Caco-2 (cell line): ENCODE measurements around the gene CAPN13. TPM values are rescaled to one million over a fixed set of nuclear protein-coding genes. Genes with fewer than 3 reads are reported as not detected.

Experiments used
- BruUV-seq: library from RNA; stranded (reverse); fragments of 400-500 nt; replicated peaks from 2 replicates; lab custom pipeline; 2021; lab: Mats Ljungman, UMichigan
- CTCF ChIA-PET: fragments of 300-600 bp; sonication (Branson Sonifier 250); formaldehyde crosslinking; loops from one replicate; lab custom pipeline; 2022; ENCODE audit warnings: antibody characterized with exemption; lab: Charles Lee
- POLR2A ChIA-PET: fragments of 300-600 bp; sonication (Branson Sonifier 250); formaldehyde crosslinking; loops from one replicate; lab custom pipeline; 2022; ENCODE audit warnings: antibody characterized with exemption; lab: Charles Lee
- DNase-seq, 2 experiments: peaks; one replicate each; pipeline versions ENCODE4 v3.0.0 to v3.0.0-alpha.2; 2020 to 2022
- H3K27me3 ChIP-seq: replicated peaks from 2 replicates; pipeline ENCODE4 v1.6.0; 2011; ENCODE audit warnings: low read length; ENCODE audit not compliant: control insufficient read depth, insufficient read depth
- H3K36me3 ChIP-seq: 2 replicates; pipeline ENCODE4 v1.5.1; 2011; ENCODE audit warnings: low read length; ENCODE audit not compliant: control insufficient read depth, insufficient read depth
- H3K4me1 ChIP-seq: fragments of 250-450 bp; sonication (Bioruptor Pico); 2 replicates; pipeline ENCODE4 v1.5.1; 2020; ENCODE audit warnings: mild to moderate bottlenecking
- H3K4me3 ChIP-seq: 2 replicates; pipeline ENCODE4 v1.5.1; 2011; ENCODE audit warnings: low read depth, mild to moderate bottlenecking, control low read depth, low read length
- H3K9me3 ChIP-seq: fragments of 250-450 bp; sonication (Bioruptor Pico); 2 replicates; pipeline ENCODE4 v1.5.1; 2020; ENCODE audit warnings: mild to moderate bottlenecking, moderate library complexity
- H3K27ac Mint-ChIP-seq: one replicate; pipeline ENCODE4 v1.8.0; 2022; ENCODE audit warnings: mixed read lengths; ENCODE audit not compliant: unreplicated experiment
- H3K27me3 Mint-ChIP-seq: one replicate; pipeline ENCODE4 v1.8.0; 2022; ENCODE audit warnings: mixed read lengths; ENCODE audit not compliant: insufficient read depth, unreplicated experiment
- H3K36me3 Mint-ChIP-seq: one replicate; pipeline ENCODE4 v1.8.0; 2022; ENCODE audit warnings: mild to moderate bottlenecking, mixed read lengths; ENCODE audit not compliant: insufficient read depth, unreplicated experiment
- H3K4me1 Mint-ChIP-seq: one replicate; pipeline ENCODE4 v1.8.0; 2022; ENCODE audit warnings: low read depth, mixed read lengths; ENCODE audit not compliant: unreplicated experiment
- H3K4me3 Mint-ChIP-seq: one replicate; pipeline ENCODE4 v1.8.0; 2022; ENCODE audit warnings: mild to moderate bottlenecking, moderate library complexity, mixed read lengths; ENCODE audit not compliant: unreplicated experiment
- H3K9me3 Mint-ChIP-seq: one replicate; pipeline ENCODE4 v1.8.0; 2022; ENCODE audit warnings: mixed read lengths; ENCODE audit not compliant: unreplicated experiment
- intact Hi-C: fragments of 100-400 bp; cut with micrococcal nuclease; formaldehyde crosslinking; loops from one replicate; pipeline ENCODE4 v1.10.0; 2022; ENCODE audit not compliant: unreplicated experiment
- total RNA-seq: library from RNA; stranded (reverse); gene quantifications from 2 replicates; pipeline ENCODE4 v1.2.3, GENCODE V29; 2022
- TF ChIP-seq, protein P1 (sequence below), 2 experiments: fragments of 200-600 bp in 1 of 2; IDR thresholded peaks; 1 replicate in 1 of 2; 2 replicates in 1 of 2; pipeline versions ENCODE4 v1.5.1 to v1.8.0; 2011 to 2022; ENCODE audit warnings: antibody characterized with exemption in 1 of 2, control low read depth in 1 of 2, inconsistent platforms in 1 of 2, low read depth in 1 of 2, low read length in 1 of 2, mild to moderate bottlenecking in 1 of 2, moderate library complexity in 1 of 2; ENCODE audit not compliant: insufficient read depth in 1 of 2, severe bottlenecking in 1 of 2, unreplicated experiment in 1 of 2

Gene CAPN13
- total RNA-seq, 1 experiment from 2014 or later = 2.1 TPM

DNA sequence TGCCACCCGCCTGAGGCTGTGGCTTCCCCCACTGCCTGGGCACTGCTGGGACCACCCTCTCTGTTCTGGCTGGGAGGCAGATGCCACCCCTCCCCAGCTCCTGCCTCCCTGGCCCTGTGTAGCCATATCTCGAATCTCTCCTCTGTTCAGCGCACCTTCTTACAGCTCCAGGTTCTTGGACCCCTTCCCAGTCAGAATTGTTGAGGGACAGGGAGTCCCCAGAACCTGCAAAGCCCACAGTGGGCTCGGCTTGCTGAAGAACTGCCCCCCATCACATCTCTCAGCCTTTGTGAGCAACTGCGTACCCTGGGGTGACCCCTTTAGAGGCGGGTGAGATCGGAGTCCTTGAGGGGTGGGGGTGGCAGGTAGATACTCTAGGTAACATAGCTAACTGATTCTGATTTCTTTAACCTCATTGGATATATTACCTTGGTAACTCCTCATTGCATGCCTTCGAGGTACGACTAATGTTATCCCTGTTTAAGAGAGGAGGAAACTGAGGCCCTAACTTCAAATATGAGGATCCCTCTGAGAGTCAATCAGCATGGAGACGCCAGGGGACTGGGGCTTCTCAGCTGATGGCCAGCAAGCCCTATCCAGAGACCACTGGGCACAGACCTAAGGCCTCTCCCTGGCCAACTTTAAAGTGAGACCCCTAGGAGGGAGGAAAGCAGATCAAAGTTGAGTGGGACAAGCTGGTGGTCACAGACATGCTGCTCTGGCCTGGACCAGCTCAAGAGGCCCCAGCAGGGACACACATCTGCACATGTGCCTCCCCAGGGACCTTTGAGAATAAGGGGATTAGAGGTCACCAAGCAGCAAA lies 101.3 kb downstream of the CAPN13 start:
- intact Hi-C loops = loop anchor here (5.0 to 10.0 kb wide), 3 partner anchors 261 to 614 kb away; partner anchors contain the start of genes LBH and LCLAT1

DNA sequence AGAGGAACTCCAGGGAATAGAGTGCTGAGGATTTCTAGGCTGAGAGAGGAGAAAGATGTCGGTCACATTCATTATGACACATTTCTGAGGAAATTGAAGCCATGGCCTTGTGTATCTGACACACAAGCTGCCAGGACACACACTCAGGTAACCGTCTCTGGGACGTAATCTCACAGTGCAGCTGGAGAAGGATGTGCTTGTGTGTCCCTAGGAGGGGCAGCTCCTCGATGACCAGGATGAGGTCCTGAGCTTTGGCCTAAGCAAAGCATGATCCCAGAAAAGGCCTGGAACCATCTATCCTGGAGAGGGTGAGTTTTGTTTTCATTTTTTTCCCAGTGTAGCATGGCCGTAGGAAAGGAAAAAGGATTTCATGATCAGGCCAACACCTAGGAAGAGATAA lies 102.2 kb downstream of the CAPN13 start:
- Histone ChIP-seq H3K27me3 (no peaks in the 10 kb centered on the region), H3K4me3 (no peak overlapping the region), H3K36me3 (no peaks in the 10 kb centered on the region), H3K4me1 (no peaks in the 10 kb centered on the region), H3K9me3 (peaks cover 20% of the 10 kb centered on the region)
- intact Hi-C loops = loop anchor here (5.0 to 10.0 kb wide), 3 partner anchors 260 to 613 kb away; partner anchors contain the start of genes LBH and LCLAT1
- no TSS peak for BruUV-seq
- Mint-ChIP-seq H3K4me1 (no peaks in the 10 kb centered on the region), H3K27me3 (no peaks in the 10 kb centered on the region), H3K27ac (no peak overlapping the region), H3K4me3 (no peak overlapping the region), H3K9me3 (peaks cover 43% of the 10 kb centered on the region), H3K36me3 (no peaks in the 10 kb centered on the region)
- DNase-seq = no peak
- POLR2A ChIA-PET = no interaction called here
- CTCF ChIA-PET = interaction anchor here (1.2 kb wide), 1 partner anchor 465 kb away, joined by 4 read pairs; no protein-coding TSS in a partner anchor
- TF ChIP-seq, protein P1, sequence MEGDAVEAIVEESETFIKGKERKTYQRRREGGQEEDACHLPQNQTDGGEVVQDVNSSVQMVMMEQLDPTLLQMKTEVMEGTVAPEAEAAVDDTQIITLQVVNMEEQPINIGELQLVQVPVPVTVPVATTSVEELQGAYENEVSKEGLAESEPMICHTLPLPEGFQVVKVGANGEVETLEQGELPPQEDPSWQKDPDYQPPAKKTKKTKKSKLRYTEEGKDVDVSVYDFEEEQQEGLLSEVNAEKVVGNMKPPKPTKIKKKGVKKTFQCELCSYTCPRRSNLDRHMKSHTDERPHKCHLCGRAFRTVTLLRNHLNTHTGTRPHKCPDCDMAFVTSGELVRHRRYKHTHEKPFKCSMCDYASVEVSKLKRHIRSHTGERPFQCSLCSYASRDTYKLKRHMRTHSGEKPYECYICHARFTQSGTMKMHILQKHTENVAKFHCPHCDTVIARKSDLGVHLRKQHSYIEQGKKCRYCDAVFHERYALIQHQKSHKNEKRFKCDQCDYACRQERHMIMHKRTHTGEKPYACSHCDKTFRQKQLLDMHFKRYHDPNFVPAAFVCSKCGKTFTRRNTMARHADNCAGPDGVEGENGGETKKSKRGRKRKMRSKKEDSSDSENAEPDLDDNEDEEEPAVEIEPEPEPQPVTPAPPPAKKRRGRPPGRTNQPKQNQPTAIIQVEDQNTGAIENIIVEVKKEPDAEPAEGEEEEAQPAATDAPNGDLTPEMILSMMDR (IDR thresholded peaks at IDR 0.05; ENCODE audit: insufficient read depth in 1 of 2, low read depth in 1 of 2, low read length in 1 of 2, severe bottlenecking in 1 of 2, unreplicated experiment in 1 of 2) = no peak

More for the DNA sequence above, 101.3 kb downstream of the CAPN13 start:
- no peaks in the 10 kb centered on the region for H3K4me1 Mint-ChIP-seq
- H3K9me3 ChIP-seq = peaks cover 15% of the 10 kb centered on the region
- no peak overlapping the region for H3K4me3 ChIP-seq
- DNase-seq = no peak
- H3K27me3 Mint-ChIP-seq = no peaks in the 10 kb centered on the region
- no peaks in the 10 kb centered on the region for H3K36me3 Mint-ChIP-seq
- H3K9me3 Mint-ChIP-seq = peaks cover 34% of the 10 kb centered on the region
- TF ChIP-seq, protein P1 (IDR thresholded peaks at IDR 0.05; ENCODE audit: insufficient read depth in 1 of 2, low read depth in 1 of 2, low read length in 1 of 2, severe bottlenecking in 1 of 2, unreplicated experiment in 1 of 2) = no peak
- BruUV-seq = no TSS peak
- POLR2A ChIA-PET = no interaction called here
- CTCF ChIA-PET = interaction anchor here (1.1 to 8.1 kb wide), 4 partner anchors 466 to 541 kb away, joined by 3 to 209 read pairs (median 4); no protein-coding TSS in a partner anchor
- H3K4me1 ChIP-seq = no peaks in the 10 kb centered on the region
- no peaks in the 10 kb centered on the region for H3K36me3 ChIP-seq
- no peaks in the 10 kb centered on the region for H3K27me3 ChIP-seq
- H3K27ac Mint-ChIP-seq = no peak overlapping the region
- no peak overlapping the region for H3K4me3 Mint-ChIP-seq

DNA sequence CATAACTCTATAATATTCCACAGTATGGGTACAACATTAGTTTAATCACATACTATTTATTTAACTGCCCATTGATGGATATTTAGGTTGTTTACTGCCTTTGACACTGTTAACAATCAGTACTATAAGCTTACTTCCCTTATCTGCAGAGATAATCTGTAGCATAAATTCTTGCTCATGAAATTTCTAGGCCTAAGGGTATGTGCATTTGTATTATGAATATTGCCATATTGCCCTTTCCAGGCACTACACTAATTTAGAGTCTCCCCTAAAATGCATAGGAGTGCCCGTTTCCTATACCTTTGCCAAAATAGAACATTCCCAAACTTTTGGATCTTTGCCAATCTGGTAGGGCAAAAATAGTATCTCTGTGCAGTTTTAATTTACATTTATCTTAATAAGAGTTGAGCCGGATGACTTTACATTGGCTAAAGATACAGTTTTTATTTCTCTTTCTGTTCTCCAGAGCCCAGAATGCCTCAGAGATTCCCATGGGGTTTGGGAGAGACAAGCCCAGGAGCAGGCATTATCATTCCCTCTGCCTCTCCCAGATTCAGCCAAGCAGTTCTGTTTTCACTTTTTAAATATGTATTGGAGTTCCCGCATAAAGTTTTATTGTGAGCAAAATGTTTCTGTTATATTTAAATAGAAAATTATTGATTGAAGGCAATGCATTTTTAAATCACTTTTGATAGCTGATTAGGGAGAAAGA lies 102.8 kb downstream of the CAPN13 start:
- H3K36me3 Mint-ChIP-seq = no peaks in the 10 kb centered on the region
- POLR2A ChIA-PET = no interaction called here
- H3K27ac Mint-ChIP-seq = no peak overlapping the region
- no peak overlapping the region for H3K4me3 ChIP-seq
- H3K27me3 ChIP-seq = no peaks in the 10 kb centered on the region
- peaks cover 46% of the 10 kb centered on the region for H3K9me3 Mint-ChIP-seq
- intact Hi-C loops = loop anchor here (5.0 to 10.0 kb wide), 3 partner anchors 260 to 612 kb away; partner anchors contain the start of genes LBH and LCLAT1
- H3K4me1 Mint-ChIP-seq = no peaks in the 10 kb centered on the region
- TF ChIP-seq, protein P1 (IDR thresholded peaks at IDR 0.05; ENCODE audit: insufficient read depth in 1 of 2, low read depth in 1 of 2, low read length in 1 of 2, severe bottlenecking in 1 of 2, unreplicated experiment in 1 of 2) = no peak
- peaks cover 21% of the 10 kb centered on the region for H3K9me3 ChIP-seq
- no peaks in the 10 kb centered on the region for H3K4me1 ChIP-seq
- BruUV-seq = no TSS peak
- CTCF ChIA-PET = interaction anchor here (2.4 kb wide), 1 partner anchor 7 kb away, joined by 8 read pairs; no protein-coding TSS in a partner anchor
- DNase-seq = no peak
- no peak overlapping the region for H3K4me3 Mint-ChIP-seq
- H3K27me3 Mint-ChIP-seq = no peaks in the 10 kb centered on the region
- H3K36me3 ChIP-seq = no peaks in the 10 kb centered on the region
